NCI-H69 (cell line): ENCODE measurements around the gene ENPP6.
"Not testable (repeated sequence)": the region's sequence is repeated elsewhere in the genome, so short reads cannot be mapped to it uniquely, and the experiment has no call there.

Experiments
- DNase-seq: peaks from one replicate; lab custom pipeline; 2025; lab: John Stamatoyannopoulos, UW

Gene ENPP6

GRCh38 chr4:184235526-184235925 is 17.9 kb upstream of the ENPP6 start:
- DNase-seq = no peak

GRCh38 chr4:184234155-184234554 is 16.5 kb upstream of the ENPP6 start:
- DNase-seq = no peak

GRCh38 chr4:184232975-184233374 is 15.3 kb upstream of the ENPP6 start:
- DNase-seq = no peak

- DNase-seq = no peak
These were observed 14.5 kb upstream of the ENPP6 start for GRCh38 chr4:184232202-184232601.

- DNase-seq = no peak
These were observed 13.9 kb upstream of the ENPP6 start for GRCh38 chr4:184231573-184231972.

- DNase-seq = no peak
These were observed 10.5 kb upstream of the ENPP6 start for GRCh38 chr4:184228056-184228705.

- no peak for DNase-seq
These were observed 1.2 kb downstream of the ENPP6 start for GRCh38 chr4:184216515-184216914.

- DNase-seq = no peak
These were observed 1.9 kb downstream of the ENPP6 start for GRCh38 chr4:184215709-184216328.

- no peak for DNase-seq
These were observed 2.7 kb downstream of the ENPP6 start for GRCh38 chr4:184214931-184215330.

GRCh38 chr4:184207734-184208607 is 9.7 kb downstream of the ENPP6 start:
- DNase-seq = not testable (repeated sequence)

GRCh38 chr4:184205243-184205642 is 12.4 kb downstream of the ENPP6 start:
- DNase-seq = no peak

GRCh38 chr4:184203300-184203699 is 14.4 kb downstream of the ENPP6 start:
- DNase-seq = no peak

- DNase-seq = no peak
These were observed 16.5 kb downstream of the ENPP6 start for GRCh38 chr4:184201179-184201578.

GRCh38 chr4:184200296-184200695 is 17.4 kb downstream of the ENPP6 start:
- DNase-seq = peak; percentile 56

GRCh38 chr4:184199780-184200179 is 17.9 kb downstream of the ENPP6 start:
- DNase-seq = no peak

GRCh38 chr4:184198190-184198589 is 19.5 kb downstream of the ENPP6 start:
- DNase-seq = no peak

GRCh38 chr4:184197536-184198082 is 20.1 kb downstream of the ENPP6 start:
- no peak for DNase-seq

- DNase-seq = no peak
These were observed 20.8 kb downstream of the ENPP6 start for GRCh38 chr4:184196730-184197385.

- DNase-seq = no peak
These were observed 23.8 kb downstream of the ENPP6 start for GRCh38 chr4:184193556-184194525.

GRCh38 chr4:184192933-184193332 is 24.7 kb downstream of the ENPP6 start:
- no peak for DNase-seq

- DNase-seq = no peak
These were observed 26.4 kb downstream of the ENPP6 start for GRCh38 chr4:184191267-184191666.
